ENCODE data around the gene MAPK11. TPM values are rescaled to one million over a fixed set of nuclear protein-coding genes. Genes with fewer than 3 reads are reported as not detected.

The MAPK11 gene
- total and polyA plus RNA-seq, 9 of the 15 experiments (the other 6 are each of a cell fraction or from before 2014, with no cell fraction given), result 0.06 to 14.6 (median 5.3) TPM

DNA sequence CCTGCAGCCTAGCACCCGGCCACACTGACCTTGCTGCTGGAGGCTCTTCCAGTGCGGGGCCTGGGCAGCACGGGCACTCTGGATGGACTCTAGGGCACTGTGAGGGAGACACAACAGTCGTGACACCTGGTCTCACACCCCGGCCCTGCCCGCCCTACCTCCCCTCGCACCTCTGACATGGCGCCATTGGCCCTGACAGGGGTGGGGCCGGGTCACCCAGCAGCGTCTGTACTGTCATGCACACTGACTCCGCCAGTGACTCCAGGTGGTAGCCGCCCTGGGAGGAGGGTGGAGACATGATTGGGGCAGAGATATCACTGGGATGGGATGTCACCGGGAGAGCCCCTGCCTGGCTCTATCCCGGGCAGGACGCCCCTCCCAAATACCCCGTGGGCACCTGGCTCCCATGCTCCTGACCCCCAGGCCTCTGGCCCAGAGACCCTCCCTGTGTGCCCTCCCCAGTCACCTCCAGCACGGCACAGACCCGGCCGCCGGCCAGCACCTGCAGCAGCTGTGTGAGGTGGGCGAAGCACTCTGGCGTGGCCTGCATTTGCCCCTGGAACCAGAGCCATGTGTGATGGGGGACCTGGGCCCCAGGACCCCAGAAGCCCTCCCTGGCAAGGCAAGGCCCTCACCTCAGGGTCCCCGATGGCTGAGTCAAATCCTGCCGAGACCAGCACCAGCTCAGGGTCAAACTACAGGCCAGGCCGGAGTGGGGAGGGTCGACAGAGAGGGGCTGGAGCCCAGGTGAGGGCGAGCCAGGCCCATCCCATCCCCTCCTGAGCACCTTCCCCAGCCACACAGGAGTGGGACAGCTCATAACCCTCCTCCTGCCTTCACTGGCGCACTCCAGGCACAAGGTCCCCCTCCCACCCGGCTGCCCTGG, 21.7 kb downstream of the MAPK11 start:
- ChIA-PET POLR2A (interaction anchor here (0.6 kb wide), 1 partner anchor 14 kb away, joined by 3 read pairs; no protein-coding TSS in a partner anchor), CTCF (ENCODE audit: low intra/inter-chr PET ratio) (no interaction called here)
- Histone ChIP-seq H3K79me2 (ENCODE audit: control insufficient read depth, insufficient read depth, low read length) (peaks cover 44% of the 10 kb centered on the region), H3K4me2 (ENCODE audit: insufficient read depth, low read length) (no peak overlapping the region), H3K9ac (ENCODE audit: insufficient read depth in 1 of 2, low read depth in 2 of 2, low read length in 2 of 2) (peak overlapping the region in 1 of 2 experiments; percentile 71; a peak in 2 of 4 replicates), H3K4me1 (replicated peaks in 1 of 2; ENCODE audit: control insufficient read depth in 2 of 2, insufficient read depth in 2 of 2, low read length in 2 of 2) (peaks cover 9 to 79% of the 10 kb centered on the region in 2 experiments), H3K9me3 (replicated peaks; ENCODE audit: control insufficient read depth, insufficient read depth, low read depth, low read length) (no peaks in the 10 kb centered on the region), H3K27ac (ENCODE audit: extremely low read depth, low read depth, low read length) (no peak overlapping the region; the same call in 2 of the 3 replicates), H3K9me1 (ENCODE audit: control insufficient read depth, insufficient read depth, low read length) (no peaks in the 10 kb centered on the region), H3K36me3 (ENCODE audit: control insufficient read depth, insufficient read depth, low read length) (peaks cover 45% of the 10 kb centered on the region; the same call in 2 of the 3 replicates), H2AFZ (ENCODE audit: low read depth, low read length) (no peak overlapping the region), H4K20me1 (replicated peaks; ENCODE audit: control insufficient read depth, insufficient read depth, low read length) (peaks cover 7% of the 10 kb centered on the region), H3K27me3 (ENCODE audit: control insufficient read depth in 2 of 2, insufficient read depth in 2 of 2, low read length in 2 of 2) (no peaks in the 10 kb centered on the region), H3K4me3 (no peak overlapping the region)
- FAIRE-seq (no peak), ATAC-seq (no peak), DNase-seq (ENCODE audit: extremely low read depth in 1 of 4, low spot score in 3 of 4) (no peak)
- in situ Hi-C loops (cut with MboI) (no loop called here), intact Hi-C loops (cut with micrococcal nuclease) (no loop called here)
- 75% methylated on average over 6 of the region's 29 CpGs for WGBS (ENCODE audit: insufficient coverage, low coverage, missing lambda C conversion rate)
- no TSS peak for BruUV-seq (replicated peaks)
- no peak for TF ChIP-seq ARID1B (IDR thresholded peaks at IDR 0.05)
- TF ChIP-seq SUPT5H (IDR thresholded peaks at IDR 0.05), result no peak
- TF ChIP-seq SMAD3 (CRISPR knock-in tag; conservative IDR thresholded peaks at IDR 0.05), result no peak
- TF ChIP-seq TAF1 (IDR thresholded peaks at IDR 0.05; ENCODE audit: control insufficient read depth, extremely low read depth, insufficient read depth, low read length, severe bottlenecking), result no peak
- no peak for TF ChIP-seq CHD4 (IDR thresholded peaks at IDR 0.05; ENCODE audit: insufficient read depth, insufficient replicate concordance, low read depth, low read length, poor library complexity, severe bottlenecking)
- TF ChIP-seq ZNF707 (CRISPR knock-in tag; conservative IDR thresholded peaks at IDR 0.05), result no peak
- TF ChIP-seq RBFOX2 (IDR thresholded peaks at IDR 0.05; ENCODE audit: low read depth, low read length), result peak; percentile 53
- no peak for TF ChIP-seq SNRNP70 (optimal IDR thresholded peaks at IDR 0.05; ENCODE audit: low read depth, low read length)
- no peak for TF ChIP-seq SMARCA4 (IDR thresholded peaks at IDR 0.05)
- TF ChIP-seq NFXL1 (CRISPR knock-in tag; IDR thresholded peaks at IDR 0.05), result no peak
- TF ChIP-seq ELF4 (CRISPR knock-in tag; IDR thresholded peaks at IDR 0.05), result no peak
- no peak for TF ChIP-seq PTTG1 (tag; IDR thresholded peaks at IDR 0.05; ENCODE audit: low read depth)
- no peak for TF ChIP-seq MAZ (CRISPR knock-in tag; conservative IDR thresholded peaks at IDR 0.05 in 1 of 2, IDR thresholded peaks at IDR 0.05 in 1 of 2)
- no peak for TF ChIP-seq ATF7 (IDR thresholded peaks at IDR 0.05)
- no peak for TF ChIP-seq CAMTA2 (CRISPR knock-in tag; conservative IDR thresholded peaks at IDR 0.05)
- TF ChIP-seq, protein P1, sequence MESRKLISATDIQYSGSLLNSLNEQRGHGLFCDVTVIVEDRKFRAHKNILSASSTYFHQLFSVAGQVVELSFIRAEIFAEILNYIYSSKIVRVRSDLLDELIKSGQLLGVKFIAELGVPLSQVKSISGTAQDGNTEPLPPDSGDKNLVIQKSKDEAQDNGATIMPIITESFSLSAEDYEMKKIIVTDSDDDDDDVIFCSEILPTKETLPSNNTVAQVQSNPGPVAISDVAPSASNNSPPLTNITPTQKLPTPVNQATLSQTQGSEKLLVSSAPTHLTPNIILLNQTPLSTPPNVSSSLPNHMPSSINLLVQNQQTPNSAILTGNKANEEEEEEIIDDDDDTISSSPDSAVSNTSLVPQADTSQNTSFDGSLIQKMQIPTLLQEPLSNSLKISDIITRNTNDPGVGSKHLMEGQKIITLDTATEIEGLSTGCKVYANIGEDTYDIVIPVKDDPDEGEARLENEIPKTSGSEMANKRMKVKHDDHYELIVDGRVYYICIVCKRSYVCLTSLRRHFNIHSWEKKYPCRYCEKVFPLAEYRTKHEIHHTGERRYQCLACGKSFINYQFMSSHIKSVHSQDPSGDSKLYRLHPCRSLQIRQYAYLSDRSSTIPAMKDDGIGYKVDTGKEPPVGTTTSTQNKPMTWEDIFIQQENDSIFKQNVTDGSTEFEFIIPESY (CRISPR knock-in tag; IDR thresholded peaks at IDR 0.05), result peak; percentile 49; the same call in 1 of the 2 replicates
- no peak for TF ChIP-seq ZNF785 (CRISPR knock-in tag; IDR thresholded peaks at IDR 0.05)
- TF ChIP-seq NONO (IDR thresholded peaks at IDR 0.05; ENCODE audit: low read depth in 2 of 2, low read length in 1 of 2), result no peak
- TF ChIP-seq EP400 (IDR thresholded peaks at IDR 0.05), result no peak
- no peak for TF ChIP-seq NCOA1 (IDR thresholded peaks at IDR 0.05; ENCODE audit: low read depth)
- TF ChIP-seq PCBP1 (IDR thresholded peaks at IDR 0.05; ENCODE audit: low read depth, low read length, poor library complexity, severe bottlenecking), result peak; percentile 20

Data from K562 (cell line).